HG03432 (cell line): ENCODE data around the gene GALNT9.
"Not testable (repeated sequence)": the region's sequence is repeated elsewhere in the genome, so short reads cannot be mapped to it uniquely, and the experiment has no call there.

Source experiments
- ATAC-seq: cut with Tn5 transposase; IDR thresholded peaks from one replicate; pipeline ENCODE4 v1.9.1; 2021; ENCODE audit warnings: mild to moderate bottlenecking, moderate library complexity; ENCODE audit not compliant: unreplicated experiment

The GALNT9 gene

GRCh38 chr12:132238488-132238854 is 90.9 kb downstream of the GALNT9 start:
- no peak for ATAC-seq

- ATAC-seq, result no peak
Measured at GRCh38 chr12:132237772-132238487, 91.5 kb downstream of the GALNT9 start.

GRCh38 chr12:132236930-132237771 is 92.2 kb downstream of the GALNT9 start:
- ATAC-seq, result no peak

- no peak for ATAC-seq
Measured at GRCh38 chr12:132236129-132236929, 93.1 kb downstream of the GALNT9 start.

GRCh38 chr12:132235116-132235820 is 94.1 kb downstream of the GALNT9 start:
- no peak for ATAC-seq

GRCh38 chr12:132230381-132230780 is 99.0 kb downstream of the GALNT9 start:
- no peak for ATAC-seq

GRCh38 chr12:132229926-132230325 is 99.5 kb downstream of the GALNT9 start:
- ATAC-seq, result no peak

- no peak for ATAC-seq
Measured at GRCh38 chr12:132229193-132229760, 100.1 kb downstream of the GALNT9 start.

- ATAC-seq, result no peak
Measured at GRCh38 chr12:132228476-132229192, 100.8 kb downstream of the GALNT9 start.

GRCh38 chr12:132227782-132228475 is 101.5 kb downstream of the GALNT9 start:
- no peak for ATAC-seq

GRCh38 chr12:132227118-132227517 is 102.3 kb downstream of the GALNT9 start:
- no peak for ATAC-seq

- no peak for ATAC-seq
Measured at GRCh38 chr12:132226604-132227003, 102.8 kb downstream of the GALNT9 start.

- no peak for ATAC-seq
Measured at GRCh38 chr12:132225214-132225613, 104.2 kb downstream of the GALNT9 start.

- ATAC-seq, result no peak
Measured at GRCh38 chr12:132224484-132224883, 104.9 kb downstream of the GALNT9 start.

- ATAC-seq, result no peak
Measured at GRCh38 chr12:132222808-132223173, 106.6 kb downstream of the GALNT9 start.

GRCh38 chr12:132222096-132222807 is 107.1 kb downstream of the GALNT9 start:
- ATAC-seq, result no peak

GRCh38 chr12:132219761-132220160 is 109.6 kb downstream of the GALNT9 start:
- ATAC-seq, result not testable (repeated sequence)

- no peak for ATAC-seq
Measured at GRCh38 chr12:132219323-132219722, 110.1 kb downstream of the GALNT9 start.

- no peak for ATAC-seq
Measured at GRCh38 chr12:132218915-132219314, 110.5 kb downstream of the GALNT9 start.
